Kidney tubule cell (primary cell): Measurements from ENCODE around the gene HMSD.

Experiments used
- DNase-seq: peaks from one replicate; pipeline ENCODE4 v3.0.0-alpha.2; 2018; ENCODE audit warnings: low spot score

Gene HMSD

GRCh38 chr18:63992751-63993150 lies 43.6 kb downstream of the HMSD start:
- no peak for DNase-seq

- peak; percentile 33 for DNase-seq
Measured at GRCh38 chr18:63994783-63995399, 45.8 kb downstream of the HMSD start.

- peak; percentile 6 for DNase-seq
Measured at GRCh38 chr18:63997041-63997440, 47.9 kb downstream of the HMSD start.

- peak; percentile 67 for DNase-seq
Measured at GRCh38 chr18:63997606-63998005, 48.5 kb downstream of the HMSD start.

- DNase-seq: no peak
Measured at GRCh38 chr18:63999871-64000270, 50.8 kb downstream of the HMSD start.

GRCh38 chr18:64002581-64002980 lies 53.5 kb downstream of the HMSD start:
- DNase-seq: no peak

- no peak for DNase-seq
Measured at GRCh38 chr18:64009305-64009704, 60.2 kb downstream of the HMSD start.
